K562 (cell line): Measurements from ENCODE around the gene MTSS2. TPM values are rescaled to one million over a fixed set of nuclear protein-coding genes. Genes with fewer than 3 reads are reported as not detected.

Source experiments
- MCM7 ChIP-seq, 2 experiments: fragments of 450-650 bp; IDR thresholded peaks; 2 replicates each; pipeline ENCODE4 v1.6.1; 2016 to 2018
- NR2C1 ChIP-seq, 2 experiments: fragments of 450-650 bp; IDR thresholded peaks; 2 replicates each; pipeline ENCODE4 v1.6.1; 2017; ENCODE audit warnings: mild to moderate bottlenecking in 2 of 2, antibody characterized with exemption in 1 of 2, inconsistent platforms in 1 of 2, missing compliant biosample characterization in 1 of 2, missing genetic modification characterization in 1 of 2
- ZNF408 ChIP-seq: fragments of 250-450 bp; sonication (Bioruptor Pico); IDR thresholded peaks from 2 replicates; pipeline ENCODE4 v1.4.0; 2020; ENCODE audit warnings: low read depth, mild to moderate bottlenecking, moderate library complexity
- polyA plus RNA-seq, 8 experiments: library from polyadenylated mRNA; depleted of rRNA in 4 of 8; stranded (reverse) in 5 of 8; unstranded in 3 of 8; fragments of >200 nt; fragmentation: Nextera tagmentation in 2 of 8; fragmentation: Illumina TruSeq in 1 of 8; extraction: Ambion mirVana in 2 of 8; extraction: Trizol in 1 of 8; gene quantifications; 2 replicates each; pipeline versions ENCODE4 v1.2.1 to v1.2.3, GENCODE V29; 2011 to 2014; ENCODE audit warnings: inconsistent platforms in 1 of 8, missing spikeins in 1 of 8
- total RNA-seq, 7 experiments: library from RNA; depleted of rRNA in 6 of 7; stranded (reverse); fragments of >200 nt in 6 of 7; fragmentation: Illumina TruSeq in 2 of 7; extraction: Trizol in 2 of 7; gene quantifications; 2 replicates each; pipeline versions ENCODE4 v1.2.1 to v1.2.3, GENCODE V29; 2011 to 2021; ENCODE audit warnings: low replicate concordance in 1 of 7

MTSS2 gene
- total and polyA plus RNA-seq, 9 of the 15 experiments (the other 6 are each of a cell fraction or from before 2014, with no cell fraction given): 0.11 to 60.3 (median 16.9) TPM

- no peak for TF ChIP-seq ZNF408 (CRISPR knock-in tag)
- no peak for TF ChIP-seq NR2C1 (IDR thresholded peaks at IDR 0.05)
- no peak for TF ChIP-seq NR2C1 (tag; IDR thresholded peaks at IDR 0.05)
- no peak for TF ChIP-seq MCM7 (IDR thresholded peaks at IDR 0.05)
These were observed 46.8 kb downstream of the MTSS2 start (continued) for GRCh38 chr16:70638814-70639792.

Other genes with a start within 250 kb of the MTSS2 start
- 75.5 and 95.5 TPM in 2 replicates for gene ST3GAL2, start 247.0 kb downstream of the MTSS2 start, total RNA-seq (2014; rRNA removed)
- gene ST3GAL2, start 247.0 kb downstream of the MTSS2 start, total RNA-seq (2014; rRNA removed; fragmentation: Illumina TruSeq; extraction: Trizol): 23.7 and 31.8 TPM in 2 replicates
- 48.9 and 53.8 TPM in 2 replicates for gene ST3GAL2, start 247.0 kb downstream of the MTSS2 start, total RNA-seq (2015; rRNA removed; fragmentation: Illumina TruSeq; extraction: Trizol)
- 98.9 and 108 TPM in 2 replicates for gene ST3GAL2, start 247.0 kb downstream of the MTSS2 start, total RNA-seq (2021)
- gene ST3GAL2, start 247.0 kb downstream of the MTSS2 start, polyA plus RNA-seq (2011; rRNA removed): 34.3 and 40.9 TPM in 2 replicates
- gene ST3GAL2, start 247.0 kb downstream of the MTSS2 start, polyA plus RNA-seq (2014; fragmentation: Illumina TruSeq; extraction: Trizol): 25.1 and 50.7 TPM in 2 replicates
- gene ST3GAL2, start 247.0 kb downstream of the MTSS2 start, polyA plus RNA-seq (2014; fragmentation: Nextera tagmentation; extraction: Ambion mirVana): 1 to 10 TPM; 1.5 to 2.4 TPM
- 50.5 and 57.8 TPM in 2 replicates for gene ST3GAL2, start 247.0 kb downstream of the MTSS2 start, polyA plus RNA-seq (2014; rRNA removed)
- 12.6 and 15.6 TPM in 2 replicates for gene FCSK, start 231.5 kb downstream of the MTSS2 start, total RNA-seq (2014; rRNA removed)
- 4.7 and 6.9 TPM in 2 replicates for gene FCSK, start 231.5 kb downstream of the MTSS2 start, total RNA-seq (2014; rRNA removed; fragmentation: Illumina TruSeq; extraction: Trizol)
- gene FCSK, start 231.5 kb downstream of the MTSS2 start, total RNA-seq (2015; rRNA removed; fragmentation: Illumina TruSeq; extraction: Trizol): 7.4 and 7.7 TPM in 2 replicates
- gene FCSK, start 231.5 kb downstream of the MTSS2 start, total RNA-seq (2021): 18.6 and 19.0 TPM in 2 replicates
- gene FCSK, start 231.5 kb downstream of the MTSS2 start, polyA plus RNA-seq (2011; rRNA removed): 13.5 and 22.6 TPM in 2 replicates
- gene FCSK, start 231.5 kb downstream of the MTSS2 start, polyA plus RNA-seq (2014; fragmentation: Illumina TruSeq; extraction: Trizol): 8.3 and 9.1 TPM in 2 replicates
- gene FCSK, start 231.5 kb downstream of the MTSS2 start, polyA plus RNA-seq (2014; fragmentation: Nextera tagmentation; extraction: Ambion mirVana): 1 to 10 TPM in 1 of 2 experiments, under 1 TPM in 1; 0.92 to 1.1 TPM
- 15.1 and 19.9 TPM in 2 replicates for gene FCSK, start 231.5 kb downstream of the MTSS2 start, polyA plus RNA-seq (2014; rRNA removed)
- gene COG4, start 162.5 kb downstream of the MTSS2 start, total RNA-seq (2014; rRNA removed): 43.2 and 59.0 TPM in 2 replicates
- 39.5 and 44.4 TPM in 2 replicates for gene COG4, start 162.5 kb downstream of the MTSS2 start, total RNA-seq (2014; rRNA removed; fragmentation: Illumina TruSeq; extraction: Trizol)
- gene COG4, start 162.5 kb downstream of the MTSS2 start, total RNA-seq (2015; rRNA removed; fragmentation: Illumina TruSeq; extraction: Trizol): 41.2 and 42.6 TPM in 2 replicates
- gene COG4, start 162.5 kb downstream of the MTSS2 start, total RNA-seq (2021): 66.7 and 69.8 TPM in 2 replicates
- gene COG4, start 162.5 kb downstream of the MTSS2 start, polyA plus RNA-seq (2011; rRNA removed): 69.2 and 73.9 TPM in 2 replicates
- gene COG4, start 162.5 kb downstream of the MTSS2 start, polyA plus RNA-seq (2014; fragmentation: Illumina TruSeq; extraction: Trizol): 44.2 and 48.9 TPM in 2 replicates
- 10 to 100 TPM; 13.7 to 37.4 TPM for gene COG4, start 162.5 kb downstream of the MTSS2 start, polyA plus RNA-seq (2014; fragmentation: Nextera tagmentation; extraction: Ambion mirVana)
- gene COG4, start 162.5 kb downstream of the MTSS2 start, polyA plus RNA-seq (2014; rRNA removed): 49.1 and 55.9 TPM in 2 replicates
- 98.9 and 208 TPM in 2 replicates for gene SF3B3, start 162.2 kb downstream of the MTSS2 start, total RNA-seq (2014; rRNA removed)
- 221 and 275 TPM in 2 replicates for gene SF3B3, start 162.2 kb downstream of the MTSS2 start, total RNA-seq (2014; rRNA removed; fragmentation: Illumina TruSeq; extraction: Trizol)
- 252 and 265 TPM in 2 replicates for gene SF3B3, start 162.2 kb downstream of the MTSS2 start, total RNA-seq (2015; rRNA removed; fragmentation: Illumina TruSeq; extraction: Trizol)
- gene SF3B3, start 162.2 kb downstream of the MTSS2 start, total RNA-seq (2021): 513 and 546 TPM in 2 replicates
- 172 and 248 TPM in 2 replicates for gene SF3B3, start 162.2 kb downstream of the MTSS2 start, polyA plus RNA-seq (2011; rRNA removed)
- 349 and 430 TPM in 2 replicates for gene SF3B3, start 162.2 kb downstream of the MTSS2 start, polyA plus RNA-seq (2014; fragmentation: Illumina TruSeq; extraction: Trizol)
- gene SF3B3, start 162.2 kb downstream of the MTSS2 start, polyA plus RNA-seq (2014; fragmentation: Nextera tagmentation; extraction: Ambion mirVana): 100 to 1,000 TPM; 209 to 414 TPM
- 103 and 105 TPM in 2 replicates for gene SF3B3, start 162.2 kb downstream of the MTSS2 start, polyA plus RNA-seq (2014; rRNA removed)
- 0.20 TPM in 1 of 2 replicates, not detected in the other for gene IL34, start 39.5 kb downstream of the MTSS2 start, total RNA-seq (2014; rRNA removed)
- not detected in 2 replicates for gene IL34, start 39.5 kb downstream of the MTSS2 start, total RNA-seq (2014; rRNA removed; fragmentation: Illumina TruSeq; extraction: Trizol)
- 0.18 TPM in 1 of 2 replicates, not detected in the other for gene IL34, start 39.5 kb downstream of the MTSS2 start, total RNA-seq (2015; rRNA removed; fragmentation: Illumina TruSeq; extraction: Trizol)
- gene IL34, start 39.5 kb downstream of the MTSS2 start, total RNA-seq (2021): 0.25 TPM in 1 of 2 replicates, not detected in the other
- gene IL34, start 39.5 kb downstream of the MTSS2 start, polyA plus RNA-seq (2011; rRNA removed): 0.10 TPM in 1 of 2 replicates, not detected in the other
- 0.58 TPM in 1 of 2 replicates, not detected in the other for gene IL34, start 39.5 kb downstream of the MTSS2 start, polyA plus RNA-seq (2014; fragmentation: Illumina TruSeq; extraction: Trizol)
- not detected for gene IL34, start 39.5 kb downstream of the MTSS2 start, polyA plus RNA-seq (2014; fragmentation: Nextera tagmentation; extraction: Ambion mirVana)
- 0.07 and 0.18 TPM in 2 replicates for gene IL34, start 39.5 kb downstream of the MTSS2 start, polyA plus RNA-seq (2014; rRNA removed)
- 38.4 and 47.2 TPM in 2 replicates for gene VAC14, start 115.1 kb upstream of the MTSS2 start, total RNA-seq (2014; rRNA removed)
- gene VAC14, start 115.1 kb upstream of the MTSS2 start, total RNA-seq (2014; rRNA removed; fragmentation: Illumina TruSeq; extraction: Trizol): 8.6 and 12.0 TPM in 2 replicates
- 26.6 and 29.4 TPM in 2 replicates for gene VAC14, start 115.1 kb upstream of the MTSS2 start, total RNA-seq (2015; rRNA removed; fragmentation: Illumina TruSeq; extraction: Trizol)
- 36.7 and 41.6 TPM in 2 replicates for gene VAC14, start 115.1 kb upstream of the MTSS2 start, total RNA-seq (2021)
- 13.8 and 26.1 TPM in 2 replicates for gene VAC14, start 115.1 kb upstream of the MTSS2 start, polyA plus RNA-seq (2011; rRNA removed)
- 33.6 and 42.1 TPM in 2 replicates for gene VAC14, start 115.1 kb upstream of the MTSS2 start, polyA plus RNA-seq (2014; fragmentation: Illumina TruSeq; extraction: Trizol)
- 1 to 10 TPM; 1.3 to 3.3 TPM for gene VAC14, start 115.1 kb upstream of the MTSS2 start, polyA plus RNA-seq (2014; fragmentation: Nextera tagmentation; extraction: Ambion mirVana)
- gene VAC14, start 115.1 kb upstream of the MTSS2 start, polyA plus RNA-seq (2014; rRNA removed): 27.0 and 31.3 TPM in 2 replicates